HCT116 (cell line): Measurements from ENCODE around the gene ZFTA. TPM values are rescaled to one million over a fixed set of nuclear protein-coding genes. Genes with fewer than 3 reads are reported as not detected.

Experiments
- total RNA-seq: library from RNA; stranded (reverse); gene quantifications from one replicate; pipeline ENCODE4 v1.2.1, GENCODE V29; 2021; ENCODE audit not compliant: unreplicated experiment

The ZFTA gene
- total RNA-seq, 1 experiment from 2014 or later, result 14.7 TPM

Other genes with a start within 250 kb of the ZFTA start
- 0.52 TPM for gene PLAAT4, start 232.0 kb downstream of the ZFTA start, total RNA-seq
- not detected for gene PLAAT2, start 205.4 kb downstream of the ZFTA start, total RNA-seq
- 31.1 TPM for gene PLAAT3, start 154.3 kb downstream of the ZFTA start, total RNA-seq
- gene ATL3, start 97.4 kb downstream of the ZFTA start, total RNA-seq, result 32.3 TPM
- gene RTN3, start 87.3 kb downstream of the ZFTA start, total RNA-seq, result 95.0 TPM
- 50.9 TPM for gene SPINDOC, start 44.7 kb upstream of the ZFTA start, total RNA-seq
- gene MARK2, start 70.3 kb upstream of the ZFTA start, total RNA-seq, result 39.8 TPM
- gene RCOR2, start 148.4 kb upstream of the ZFTA start, total RNA-seq, result 10.8 TPM
- gene NAA40, start 170.2 kb upstream of the ZFTA start, total RNA-seq, result 25.3 TPM
- 536 TPM for gene COX8A, start 205.8 kb upstream of the ZFTA start, total RNA-seq
- 87.0 TPM for gene OTUB1, start 217.7 kb upstream of the ZFTA start, total RNA-seq